Measurements from ENCODE around the gene ZFP90.
"Not testable (repeated sequence)": the region's sequence is repeated elsewhere in the genome, so short reads cannot be mapped to it uniquely, and the experiment has no call there.

The ZFP90 gene

DNA sequence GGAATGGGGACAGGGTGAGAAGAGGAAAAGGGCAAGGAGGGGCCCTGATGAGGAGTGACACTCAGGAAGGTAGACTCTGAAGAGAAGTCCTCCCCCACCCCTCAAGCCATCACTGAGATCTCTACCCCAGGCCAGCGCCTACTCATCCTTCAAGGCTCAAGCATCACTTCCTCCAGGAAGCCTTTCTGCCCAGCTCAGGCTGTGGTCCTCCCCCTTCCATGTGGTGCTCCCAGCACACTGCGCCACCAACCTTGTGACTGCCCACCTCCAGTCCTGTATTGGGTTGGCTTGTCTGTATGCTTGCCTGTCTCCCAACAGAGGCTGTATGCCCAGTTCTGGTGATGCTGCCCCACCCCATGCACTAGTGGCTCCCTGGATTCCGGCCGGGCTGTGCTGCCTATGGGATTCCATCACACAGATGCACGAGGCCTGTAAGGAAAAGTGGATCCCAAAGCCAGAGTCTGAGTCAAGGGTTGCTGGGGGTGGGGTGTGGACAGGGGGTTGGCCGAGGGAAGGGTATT is 19.8 kb upstream of the ZFP90 start:
- DNase-seq (ENCODE audit: low read depth): no peak

DNA sequence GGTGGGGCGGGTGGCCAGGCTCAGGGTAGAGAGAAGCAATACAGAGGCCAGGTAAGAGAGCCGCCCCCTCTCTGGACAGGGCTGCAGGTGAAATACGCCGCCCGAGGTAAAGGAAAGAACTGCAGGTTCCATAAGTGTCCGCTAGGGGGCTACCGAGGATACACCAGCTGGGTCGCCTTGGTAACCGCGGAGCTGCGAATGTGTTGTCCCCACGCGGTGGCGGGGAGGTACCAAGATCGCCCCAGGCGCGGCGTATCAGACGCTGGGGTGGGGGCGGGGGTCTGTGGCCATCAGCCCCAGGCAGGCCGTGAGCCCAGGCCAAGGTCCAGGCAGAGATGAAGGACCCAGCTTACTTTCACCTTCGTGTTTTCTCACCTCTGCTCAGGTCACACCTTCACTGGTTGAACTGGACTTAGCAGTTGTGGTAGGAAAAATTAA is 18.4 kb upstream of the ZFP90 start:
- peak; percentile 79 for DNase-seq (ENCODE audit: low read depth)

DNA sequence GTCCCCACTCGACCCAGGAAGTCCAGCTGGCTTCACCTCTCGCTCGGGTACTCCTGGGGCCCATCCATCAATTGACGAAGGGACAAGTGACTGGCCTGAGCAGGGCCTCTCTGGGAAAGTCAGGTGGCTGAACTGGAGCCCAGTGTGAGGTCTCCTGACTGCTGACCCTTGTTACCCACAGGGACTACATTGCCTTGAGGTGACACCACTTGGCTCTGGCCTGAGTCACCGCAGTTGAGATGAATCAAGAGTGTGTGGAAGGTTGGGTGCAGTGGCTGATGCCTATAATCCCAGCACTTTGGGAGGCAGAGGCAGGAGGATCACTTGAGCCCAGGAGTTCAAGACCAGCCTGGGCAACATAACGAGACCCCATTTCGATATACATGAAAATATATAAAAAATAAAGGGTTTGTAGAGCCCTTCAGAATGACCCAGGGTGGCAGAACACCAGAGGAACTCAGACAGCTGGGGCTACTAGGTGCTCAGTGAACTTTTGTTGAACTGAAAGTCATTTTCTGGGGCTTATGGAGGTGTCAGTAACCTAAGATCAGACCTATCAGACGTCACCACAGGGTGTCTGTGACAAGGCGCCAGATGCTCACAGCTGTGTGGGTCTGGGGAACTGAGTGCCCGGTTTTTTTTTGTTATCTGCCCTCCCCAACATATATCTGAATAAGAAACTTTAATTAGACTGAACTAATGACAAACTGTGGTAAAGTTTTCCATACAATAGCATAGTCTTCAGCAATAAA is 14.8 kb upstream of the ZFP90 start:
- DNase-seq (ENCODE audit: low read depth): no peak

GRCh38 chr16:68526143-68526781 is 12.8 kb upstream of the ZFP90 start:
- DNase-seq (ENCODE audit: low read depth): no peak

GRCh38 chr16:68526782-68527145 is 12.3 kb upstream of the ZFP90 start:
- no peak for DNase-seq (ENCODE audit: low read depth)

DNA sequence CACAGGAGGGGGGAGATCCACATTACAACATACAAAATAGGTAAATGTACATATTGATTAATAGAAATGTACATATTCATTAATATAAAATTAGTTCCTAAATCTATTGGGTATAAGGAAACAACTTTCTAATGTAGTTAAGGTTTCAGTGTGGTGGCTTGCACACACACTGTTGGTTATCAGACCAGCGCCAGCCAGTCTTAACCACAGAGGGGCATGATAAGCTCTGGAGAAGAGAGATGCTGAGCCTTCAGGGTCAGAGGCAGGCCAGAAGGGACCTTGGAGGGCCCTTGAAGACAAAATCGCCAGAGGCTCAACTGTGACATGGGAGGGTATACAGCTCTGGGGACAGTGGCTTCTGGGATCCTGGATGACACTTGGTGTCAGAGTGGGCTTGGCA is 10.9 kb upstream of the ZFP90 start:
- no peak for DNase-seq (ENCODE audit: low read depth)

DNA sequence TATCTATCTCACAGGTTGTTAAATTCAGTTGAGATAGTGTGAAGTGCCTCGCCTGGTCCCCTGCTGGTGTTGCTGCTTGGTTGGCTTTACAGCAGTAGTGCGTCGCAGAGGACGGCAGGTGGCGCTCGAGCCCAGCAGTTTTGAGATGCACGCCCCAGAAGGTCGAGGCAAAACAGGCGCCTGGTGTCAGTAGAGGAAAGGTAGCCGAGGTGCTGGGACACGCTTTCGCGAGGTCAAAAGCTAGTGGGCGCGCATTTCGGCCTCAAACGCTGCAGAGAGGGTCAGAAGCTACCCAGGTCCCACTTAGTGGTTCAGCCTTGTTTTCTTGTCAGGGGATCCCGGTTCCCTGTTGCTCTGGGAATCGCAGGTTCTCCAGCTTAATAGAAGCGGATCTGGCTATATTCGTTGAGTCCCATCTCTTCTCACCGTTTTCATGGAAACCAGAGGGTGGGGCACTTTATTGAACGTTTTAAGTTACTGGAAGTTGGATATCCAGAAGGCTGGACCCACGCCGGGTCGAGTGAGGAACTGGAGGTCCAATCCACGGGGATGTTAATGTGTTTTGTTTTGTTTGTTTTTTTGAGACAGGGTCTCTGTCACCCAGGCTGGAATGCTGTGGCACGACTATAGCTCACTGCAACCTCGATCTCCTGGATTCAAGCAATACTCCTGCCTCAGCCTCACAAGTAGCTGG is 10.3 kb upstream of the ZFP90 start:
- DNase-seq (ENCODE audit: low read depth): peak; percentile 84

DNA sequence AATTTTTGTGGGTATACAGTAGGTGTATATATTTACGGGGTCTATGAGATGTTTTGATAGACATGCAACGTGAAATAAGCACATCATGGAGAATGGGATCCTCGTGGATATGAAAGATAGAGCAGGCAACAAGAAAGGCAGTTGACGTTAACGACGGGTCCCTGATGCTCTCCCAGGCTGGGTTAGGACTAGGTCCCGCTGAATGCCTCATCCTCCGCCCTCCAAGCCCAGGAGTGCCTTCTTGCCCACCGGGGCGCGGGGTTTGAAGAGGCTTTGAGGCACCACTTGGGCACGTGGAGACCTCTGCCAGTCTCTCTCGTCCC is 9.5 kb upstream of the ZFP90 start:
- no peak for DNase-seq (ENCODE audit: low read depth)

DNA sequence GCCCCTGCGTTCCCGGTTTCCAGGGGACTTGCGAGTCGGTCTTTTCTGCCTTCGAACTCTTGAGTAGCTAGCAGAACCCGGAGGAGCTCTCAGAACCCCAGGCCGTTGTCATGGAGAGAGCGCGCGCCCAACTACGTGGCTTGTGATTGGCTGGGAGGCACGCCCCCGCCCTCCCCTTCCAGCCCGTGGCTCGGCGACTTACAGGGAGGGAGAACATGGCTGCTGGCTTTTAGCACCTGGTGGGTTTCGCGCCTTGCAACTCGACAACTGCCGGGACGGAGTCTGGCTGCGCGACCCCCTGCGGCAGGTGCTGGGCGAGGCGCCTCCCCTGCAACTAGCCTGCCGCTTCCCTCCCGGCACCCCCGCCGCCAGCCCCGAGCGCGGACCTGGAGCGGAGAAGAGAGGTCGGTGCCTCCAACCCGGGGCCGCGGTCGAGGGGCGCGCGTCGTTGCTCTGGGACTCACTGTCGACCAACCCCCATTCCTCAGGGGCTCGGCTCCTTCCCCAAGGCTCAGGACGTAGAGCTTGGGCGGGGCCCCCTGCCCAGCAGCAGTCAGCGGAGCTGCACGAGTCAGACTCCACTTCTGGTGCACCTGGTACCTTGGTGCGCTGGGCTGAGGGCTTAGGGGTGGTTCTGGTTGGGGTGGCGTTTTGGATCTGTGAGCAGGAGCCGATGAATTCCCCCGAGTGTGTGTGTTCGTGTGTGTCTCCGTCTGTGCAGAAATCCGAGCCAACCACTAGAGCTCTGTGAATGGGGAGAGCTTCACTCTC is 9.0 kb upstream of the ZFP90 start:
- peak; percentile 87 for DNase-seq (ENCODE audit: low read depth)

DNA sequence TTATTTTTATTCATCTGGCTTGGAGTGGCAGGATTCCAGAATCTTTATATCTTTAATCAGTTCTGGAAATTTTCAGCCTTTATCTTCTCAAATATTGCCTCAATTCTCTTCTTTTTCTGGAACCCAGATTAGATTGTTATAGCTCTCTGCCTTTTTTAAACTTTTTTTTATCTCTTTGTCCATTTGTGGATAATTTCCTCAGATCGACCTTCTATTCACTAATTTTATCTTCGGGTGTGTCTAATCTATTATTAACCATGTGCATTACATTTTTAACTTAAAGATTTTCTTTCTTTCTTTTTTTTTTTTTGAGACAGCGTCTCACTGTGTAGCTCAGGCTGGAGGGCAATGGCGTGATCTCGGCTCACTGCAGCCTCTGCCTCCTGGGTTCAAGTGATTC is 5.2 kb upstream of the ZFP90 start:
- DNase-seq (ENCODE audit: low read depth): no peak

GRCh38 chr16:68535331-68535730 is 3.8 kb upstream of the ZFP90 start:
- no peak for DNase-seq (ENCODE audit: low read depth)

DNA sequence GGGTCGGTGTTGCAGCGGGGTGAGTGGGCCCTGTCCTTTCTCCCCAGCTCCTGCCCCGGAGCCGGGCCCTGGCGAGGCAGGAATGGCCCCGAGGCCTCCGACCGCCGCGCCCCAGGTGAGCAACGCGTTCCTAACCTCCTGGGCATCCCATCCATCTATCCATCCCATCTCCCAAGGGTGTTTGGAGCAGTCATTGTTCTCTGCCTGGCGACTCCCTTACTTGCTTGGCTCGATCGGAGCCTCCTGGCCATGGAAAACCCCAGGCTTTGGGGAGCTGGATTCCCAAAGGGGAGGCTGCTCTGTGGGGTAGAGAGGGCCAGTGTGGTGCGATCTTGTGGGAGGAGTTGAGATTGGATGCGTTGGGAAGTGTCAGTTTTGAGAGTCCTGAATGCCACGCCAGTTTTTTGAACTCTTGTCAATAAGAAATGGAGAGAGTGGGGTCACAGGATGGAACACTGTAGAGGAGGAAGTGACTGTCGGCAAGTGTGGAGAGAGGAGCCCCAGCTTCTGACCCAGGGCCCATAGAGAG is 684 bp downstream of the ZFP90 start:
- DNase-seq (ENCODE audit: low read depth): no peak

- DNase-seq (ENCODE audit: low read depth): no peak
These were observed 9.9 kb downstream of the ZFP90 start for GRCh38 chr16:68548947-68549346.

DNA sequence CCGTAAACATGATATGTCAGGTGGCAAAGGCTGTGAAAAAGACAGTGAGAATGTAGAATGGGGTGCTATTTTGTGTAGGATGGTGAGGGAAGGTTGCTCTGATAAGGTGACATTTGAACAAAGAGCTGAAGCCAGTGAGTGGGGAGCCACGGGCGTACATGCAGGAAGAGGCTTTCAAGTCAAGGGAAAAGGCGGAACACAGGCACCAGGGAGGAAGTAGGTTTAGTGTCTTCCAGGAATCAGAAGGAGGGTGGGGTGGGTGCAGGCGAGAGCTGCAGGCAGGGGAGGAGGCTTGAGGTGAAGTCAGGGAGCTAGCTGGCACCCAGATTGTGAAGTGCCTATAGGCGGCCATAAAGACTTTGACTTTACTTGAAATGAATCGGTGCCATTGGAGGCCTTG is 14.1 kb downstream of the ZFP90 start:
- DNase-seq (ENCODE audit: low read depth): no peak

GRCh38 chr16:68560341-68560740 is 21.2 kb downstream of the ZFP90 start:
- DNase-seq (ENCODE audit: low read depth): not testable (repeated sequence)

DNA sequence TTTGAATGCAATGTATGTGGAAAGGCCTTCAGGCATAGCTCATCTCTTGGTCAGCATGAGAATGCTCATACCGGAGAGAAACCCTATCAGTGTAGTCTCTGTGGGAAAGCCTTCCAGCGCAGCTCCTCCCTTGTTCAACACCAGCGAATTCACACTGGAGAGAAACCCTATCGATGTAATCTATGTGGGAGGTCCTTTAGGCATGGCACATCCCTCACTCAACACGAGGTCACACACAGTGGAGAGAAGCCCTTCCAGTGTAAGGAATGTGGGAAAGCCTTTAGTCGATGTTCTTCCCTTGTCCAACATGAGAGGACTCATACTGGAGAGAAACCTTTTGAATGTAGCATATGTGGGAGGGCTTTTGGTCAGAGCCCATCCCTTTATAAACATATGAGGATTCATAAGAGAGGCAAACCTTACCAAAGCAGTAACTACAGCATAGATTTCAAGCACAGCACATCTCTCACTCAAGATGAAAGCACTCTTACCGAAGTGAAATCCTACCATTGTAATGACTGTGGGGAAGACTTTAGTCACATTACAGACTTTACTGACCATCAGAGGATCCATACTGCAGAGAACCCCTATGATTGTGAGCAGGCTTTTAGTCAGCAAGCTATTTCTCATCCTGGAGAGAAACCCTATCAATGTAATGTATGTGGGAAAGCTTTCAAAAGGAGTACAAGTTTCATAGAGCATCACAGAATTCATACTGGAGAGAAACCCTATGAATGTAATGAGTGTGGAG is 24.7 kb downstream of the ZFP90 start:
- no peak for DNase-seq (ENCODE audit: low read depth)

GRCh38 chr16:68564382-68564985 is 25.4 kb downstream of the ZFP90 start:
- no peak for DNase-seq (ENCODE audit: low read depth)

- no peak for DNase-seq (ENCODE audit: low read depth)
These were observed 35.4 kb downstream of the ZFP90 start for GRCh38 chr16:68574479-68574878.

- DNase-seq (ENCODE audit: low read depth): no peak
These were observed 36.0 kb downstream of the ZFP90 start for GRCh38 chr16:68575082-68575481.

DNA sequence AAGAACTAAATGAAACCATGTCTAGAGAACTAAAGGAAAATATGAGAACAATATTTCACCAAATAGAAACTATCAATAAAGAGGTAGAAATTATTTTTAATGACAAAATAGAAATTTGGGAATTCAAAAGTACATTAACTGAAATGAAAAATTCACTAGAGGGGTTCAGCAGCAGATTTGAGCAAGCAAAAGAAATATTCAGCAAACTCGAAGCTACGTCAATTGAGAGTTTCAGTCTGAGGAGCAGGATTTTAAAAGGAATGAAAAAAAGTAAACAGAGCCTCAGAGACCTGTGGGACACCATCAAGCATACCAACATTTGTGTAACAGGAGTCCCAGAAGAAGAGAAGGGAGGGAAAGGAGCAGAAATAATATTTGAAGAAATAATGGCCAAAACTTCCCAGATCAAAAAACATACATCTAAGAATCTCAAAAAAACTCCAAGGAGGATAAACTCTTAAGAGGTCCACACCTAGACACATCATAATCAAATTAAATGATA is 38.3 kb downstream of the ZFP90 start:
- DNase-seq (ENCODE audit: low read depth): no peak
